ENCODE data around the gene SDR42E1. TPM values are rescaled to one million over a fixed set of nuclear protein-coding genes. Genes with fewer than 3 reads are reported as not detected.

SDR42E1 gene
- total RNA-seq, 1 experiment from 2014 or later, result 0.33 TPM

DNA sequence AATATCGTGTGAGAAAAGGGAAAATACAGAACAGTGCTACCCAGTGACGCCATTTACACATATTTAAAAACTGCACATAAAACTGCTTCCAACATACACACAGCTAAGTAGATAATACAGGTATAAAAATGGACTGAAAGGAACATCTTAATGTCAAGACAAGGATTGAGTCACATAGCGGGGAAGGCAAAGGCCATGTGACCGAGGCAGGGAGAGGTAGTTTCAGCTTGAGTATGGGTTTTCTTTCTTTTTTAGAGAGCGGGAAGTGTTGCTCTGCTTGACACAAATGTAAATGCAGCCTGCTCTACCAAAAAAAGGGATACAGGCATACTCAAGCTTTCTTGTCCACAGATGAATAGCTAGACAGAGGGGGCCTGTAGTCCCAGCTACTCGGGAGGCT, 46.5 kb downstream of the SDR42E1 start:
- Histone ChIP-seq H3K27ac (ENCODE audit: low read length) (no peak overlapping the region), H3K27me3 (ENCODE audit: control insufficient read depth, insufficient read depth, low read length) (no peaks in the 10 kb centered on the region; the same call in 1 of the 2 replicates), H3K9me3 (ENCODE audit: control insufficient read depth, insufficient read depth, low read depth, low read length) (no peaks in the 10 kb centered on the region), H3K36me3 (ENCODE audit: control insufficient read depth, insufficient read depth, low read length) (no peaks in the 10 kb centered on the region), H3K4me3 (ENCODE audit: low read depth in 2 of 2, low read length in 2 of 2) (no peak overlapping the region), H3K4me1 (ENCODE audit: control insufficient read depth, insufficient read depth, low read length) (no peaks in the 10 kb centered on the region)
- ChIA-PET POLR2A (no interaction called here), CTCF (no interaction called here)
- DNase-seq (ENCODE audit: low read depth, low spot score), result no peak
- in situ Hi-C loops (cut with HindIII; ENCODE audit: low pct_unique_long_range_greater_than_20kb, low sequenced_read_pairs), result no loop called here
- intact Hi-C loops (cut with micrococcal nuclease; ENCODE audit: unreplicated experiment), result no loop called here
- BruUV-seq (replicated peaks), result no TSS peak
- TF ChIP-seq, protein P1, sequence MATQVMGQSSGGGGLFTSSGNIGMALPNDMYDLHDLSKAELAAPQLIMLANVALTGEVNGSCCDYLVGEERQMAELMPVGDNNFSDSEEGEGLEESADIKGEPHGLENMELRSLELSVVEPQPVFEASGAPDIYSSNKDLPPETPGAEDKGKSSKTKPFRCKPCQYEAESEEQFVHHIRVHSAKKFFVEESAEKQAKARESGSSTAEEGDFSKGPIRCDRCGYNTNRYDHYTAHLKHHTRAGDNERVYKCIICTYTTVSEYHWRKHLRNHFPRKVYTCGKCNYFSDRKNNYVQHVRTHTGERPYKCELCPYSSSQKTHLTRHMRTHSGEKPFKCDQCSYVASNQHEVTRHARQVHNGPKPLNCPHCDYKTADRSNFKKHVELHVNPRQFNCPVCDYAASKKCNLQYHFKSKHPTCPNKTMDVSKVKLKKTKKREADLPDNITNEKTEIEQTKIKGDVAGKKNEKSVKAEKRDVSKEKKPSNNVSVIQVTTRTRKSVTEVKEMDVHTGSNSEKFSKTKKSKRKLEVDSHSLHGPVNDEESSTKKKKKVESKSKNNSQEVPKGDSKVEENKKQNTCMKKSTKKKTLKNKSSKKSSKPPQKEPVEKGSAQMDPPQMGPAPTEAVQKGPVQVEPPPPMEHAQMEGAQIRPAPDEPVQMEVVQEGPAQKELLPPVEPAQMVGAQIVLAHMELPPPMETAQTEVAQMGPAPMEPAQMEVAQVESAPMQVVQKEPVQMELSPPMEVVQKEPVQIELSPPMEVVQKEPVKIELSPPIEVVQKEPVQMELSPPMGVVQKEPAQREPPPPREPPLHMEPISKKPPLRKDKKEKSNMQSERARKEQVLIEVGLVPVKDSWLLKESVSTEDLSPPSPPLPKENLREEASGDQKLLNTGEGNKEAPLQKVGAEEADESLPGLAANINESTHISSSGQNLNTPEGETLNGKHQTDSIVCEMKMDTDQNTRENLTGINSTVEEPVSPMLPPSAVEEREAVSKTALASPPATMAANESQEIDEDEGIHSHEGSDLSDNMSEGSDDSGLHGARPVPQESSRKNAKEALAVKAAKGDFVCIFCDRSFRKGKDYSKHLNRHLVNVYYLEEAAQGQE (IDR thresholded peaks at IDR 0.05; ENCODE audit: insufficient read depth in 1 of 2, low read depth in 2 of 2, low read length in 1 of 2), result no peak
- TF ChIP-seq TCF7L2 (IDR thresholded peaks at IDR 0.05; ENCODE audit: low read depth, low read length), result no peak
- TF ChIP-seq, protein P2, sequence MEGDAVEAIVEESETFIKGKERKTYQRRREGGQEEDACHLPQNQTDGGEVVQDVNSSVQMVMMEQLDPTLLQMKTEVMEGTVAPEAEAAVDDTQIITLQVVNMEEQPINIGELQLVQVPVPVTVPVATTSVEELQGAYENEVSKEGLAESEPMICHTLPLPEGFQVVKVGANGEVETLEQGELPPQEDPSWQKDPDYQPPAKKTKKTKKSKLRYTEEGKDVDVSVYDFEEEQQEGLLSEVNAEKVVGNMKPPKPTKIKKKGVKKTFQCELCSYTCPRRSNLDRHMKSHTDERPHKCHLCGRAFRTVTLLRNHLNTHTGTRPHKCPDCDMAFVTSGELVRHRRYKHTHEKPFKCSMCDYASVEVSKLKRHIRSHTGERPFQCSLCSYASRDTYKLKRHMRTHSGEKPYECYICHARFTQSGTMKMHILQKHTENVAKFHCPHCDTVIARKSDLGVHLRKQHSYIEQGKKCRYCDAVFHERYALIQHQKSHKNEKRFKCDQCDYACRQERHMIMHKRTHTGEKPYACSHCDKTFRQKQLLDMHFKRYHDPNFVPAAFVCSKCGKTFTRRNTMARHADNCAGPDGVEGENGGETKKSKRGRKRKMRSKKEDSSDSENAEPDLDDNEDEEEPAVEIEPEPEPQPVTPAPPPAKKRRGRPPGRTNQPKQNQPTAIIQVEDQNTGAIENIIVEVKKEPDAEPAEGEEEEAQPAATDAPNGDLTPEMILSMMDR (IDR thresholded peaks at IDR 0.05), result no peak
- TF ChIP-seq POLR2AphosphoS5 (IDR thresholded peaks at IDR 0.05; ENCODE audit: low read depth, low read length), result no peak
- TF ChIP-seq SIN3A (IDR thresholded peaks at IDR 0.05; ENCODE audit: borderline replicate concordance, insufficient read depth, low read depth, low read length), result no peak
- ATAC-seq, result no peak

DNA sequence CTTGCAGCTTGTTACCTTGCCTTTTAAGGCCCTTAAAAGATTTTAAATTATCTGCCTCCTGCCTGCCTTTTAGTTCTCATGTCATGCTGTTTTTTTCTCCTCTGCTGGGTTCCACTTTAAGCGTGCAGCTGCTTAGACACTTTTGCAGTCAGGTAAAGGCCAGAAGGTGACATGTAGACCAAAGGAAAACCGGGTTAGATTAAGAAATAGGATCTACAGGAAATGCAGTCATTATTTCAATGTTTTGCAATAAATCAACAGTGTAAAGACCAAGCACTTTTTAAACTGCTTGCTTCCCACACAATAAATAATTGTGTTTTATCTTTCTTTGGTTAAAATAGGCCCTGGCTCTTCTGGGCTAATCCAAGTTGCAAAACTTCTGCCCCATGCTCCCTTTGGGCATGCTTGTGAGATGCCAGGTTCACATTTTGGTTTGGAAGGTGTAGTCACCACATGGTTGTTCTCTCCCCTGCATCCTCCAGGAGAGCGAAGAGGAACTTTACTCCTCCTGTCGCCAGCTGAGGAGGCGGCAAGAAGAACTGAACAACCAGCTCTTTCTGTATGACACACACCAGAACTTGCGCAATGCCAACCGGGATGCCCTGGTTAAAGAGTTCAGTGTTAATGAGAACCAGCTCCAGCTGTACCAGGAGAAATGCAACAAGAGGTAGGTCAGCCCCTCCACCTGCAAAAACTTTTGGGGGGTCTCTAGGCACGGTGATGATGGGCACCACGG, 54.9 kb downstream of the SDR42E1 start:
- H3K27ac ChIP-seq (ENCODE audit: low read length), result no peak overlapping the region
- ATAC-seq (no peak), DNase-seq (ENCODE audit: low read depth, low spot score) (no peak)
- CTCF ChIA-PET, result no interaction called here
- POLR2A ChIA-PET, result no interaction called here
- intact Hi-C loops (cut with micrococcal nuclease; ENCODE audit: unreplicated experiment) (no loop called here), in situ Hi-C loops (cut with HindIII; ENCODE audit: low pct_unique_long_range_greater_than_20kb, low sequenced_read_pairs) (no loop called here)
- BruUV-seq (replicated peaks), result no TSS peak
- H3K27me3 ChIP-seq (ENCODE audit: control insufficient read depth, insufficient read depth, low read length), result no peaks in the 10 kb centered on the region
- no peak overlapping the region for H3K4me3 ChIP-seq (ENCODE audit: low read depth in 2 of 2, low read length in 2 of 2)
- H3K9me3 ChIP-seq (ENCODE audit: control insufficient read depth, insufficient read depth, low read depth, low read length), result no peaks in the 10 kb centered on the region
- TF ChIP-seq SIN3A (IDR thresholded peaks at IDR 0.05; ENCODE audit: borderline replicate concordance, insufficient read depth, low read depth, low read length), result no peak
- no peak for TF ChIP-seq TCF7L2 (IDR thresholded peaks at IDR 0.05; ENCODE audit: low read depth, low read length)
- TF ChIP-seq, protein P2 (IDR thresholded peaks at IDR 0.05), result no peak
- TF ChIP-seq POLR2AphosphoS5 (IDR thresholded peaks at IDR 0.05; ENCODE audit: low read depth, low read length), result no peak
- TF ChIP-seq, protein P1 (IDR thresholded peaks at IDR 0.05; ENCODE audit: insufficient read depth in 1 of 2, low read depth in 2 of 2, low read length in 1 of 2), result no peak
- no peaks in the 10 kb centered on the region for H3K36me3 ChIP-seq (ENCODE audit: control insufficient read depth, insufficient read depth, low read length)
- no peaks in the 10 kb centered on the region for H3K4me1 ChIP-seq (ENCODE audit: control insufficient read depth, insufficient read depth, low read length)

Data from Panc1 (cell line).